ENCODE results near the gene COL2A1. TPM values are rescaled to one million over a fixed set of nuclear protein-coding genes. Genes with fewer than 3 reads are reported as not detected.

COL2A1 gene
- total RNA-seq, 4 donors from 2014 or later, result 0.16 to 4.2 (median 1.9) TPM

DNA sequence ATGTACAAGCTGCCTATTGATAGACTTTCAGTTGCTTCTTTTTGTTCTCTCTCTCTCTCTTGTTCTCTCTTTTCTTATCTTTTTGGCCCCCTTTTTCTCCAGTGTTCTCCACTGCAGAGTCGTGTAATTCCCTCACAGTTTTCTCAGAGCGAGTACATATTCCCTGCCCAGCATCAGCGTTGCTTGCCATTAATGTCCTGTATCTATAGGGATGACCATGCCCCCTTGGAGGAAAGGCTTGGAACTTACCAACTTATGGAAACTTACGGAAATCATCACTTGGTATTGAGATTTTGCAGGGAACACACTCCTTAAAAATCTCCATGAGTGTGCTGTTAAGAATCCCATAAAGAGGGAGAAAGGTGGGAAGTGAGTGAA lies 14.3 kb upstream of the COL2A1 start:
- in situ Hi-C loops (cut with MboI; ENCODE audit: low pct_ligation_motif_present in 1 of 4, low pct_unique_long_range_greater_than_20kb in 1 of 4, low sequenced_read_pairs in 3 of 4), result no loop called here
- WGBS, 2 donors (ENCODE audit: low coverage in 1 of 2), result 75 to 88% methylated on average over 1 to 4 of the region's 4 CpGs

DNA sequence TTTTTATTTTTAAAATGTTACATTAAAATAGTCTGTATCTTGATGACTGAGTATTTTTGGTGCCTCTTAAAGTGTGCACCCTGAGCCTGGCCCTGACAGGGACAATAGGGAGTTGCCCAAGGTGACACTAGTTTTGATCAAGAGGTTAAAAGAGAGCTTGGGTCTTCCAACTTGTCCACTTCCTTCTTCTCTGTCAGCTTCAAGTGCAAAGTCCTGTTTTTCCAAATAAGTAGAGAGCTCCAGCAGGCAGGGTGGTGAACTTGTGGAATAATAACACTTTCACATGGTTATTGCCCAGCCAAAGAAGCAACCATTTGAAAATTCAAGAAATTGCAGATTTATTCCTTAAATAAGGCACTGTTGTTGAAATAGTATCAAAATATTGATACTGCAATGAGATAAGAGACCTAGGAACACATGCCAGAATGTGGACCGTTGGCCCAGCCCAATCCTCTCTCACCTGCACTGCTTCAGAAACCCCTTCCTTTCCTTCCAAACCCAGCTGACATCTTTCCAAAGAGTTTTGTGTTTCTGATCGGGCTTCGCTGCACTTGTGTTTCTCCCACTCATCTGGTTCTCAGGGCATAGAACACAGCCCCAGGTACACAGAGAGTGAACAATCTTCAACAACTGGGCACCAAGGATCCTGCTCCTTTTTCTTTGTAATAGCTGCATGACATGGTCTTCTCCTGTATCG lies 13.8 kb upstream of the COL2A1 start:
- TF ChIP-seq POLR2AphosphoS5 (IDR thresholded peaks at IDR 0.05) (no peak), POLR2A (IDR thresholded peaks at IDR 0.05) (no peak), EP300 (IDR thresholded peaks at IDR 0.05; ENCODE audit: low read depth) (no peak)
- TF ChIP-seq, protein P1, sequence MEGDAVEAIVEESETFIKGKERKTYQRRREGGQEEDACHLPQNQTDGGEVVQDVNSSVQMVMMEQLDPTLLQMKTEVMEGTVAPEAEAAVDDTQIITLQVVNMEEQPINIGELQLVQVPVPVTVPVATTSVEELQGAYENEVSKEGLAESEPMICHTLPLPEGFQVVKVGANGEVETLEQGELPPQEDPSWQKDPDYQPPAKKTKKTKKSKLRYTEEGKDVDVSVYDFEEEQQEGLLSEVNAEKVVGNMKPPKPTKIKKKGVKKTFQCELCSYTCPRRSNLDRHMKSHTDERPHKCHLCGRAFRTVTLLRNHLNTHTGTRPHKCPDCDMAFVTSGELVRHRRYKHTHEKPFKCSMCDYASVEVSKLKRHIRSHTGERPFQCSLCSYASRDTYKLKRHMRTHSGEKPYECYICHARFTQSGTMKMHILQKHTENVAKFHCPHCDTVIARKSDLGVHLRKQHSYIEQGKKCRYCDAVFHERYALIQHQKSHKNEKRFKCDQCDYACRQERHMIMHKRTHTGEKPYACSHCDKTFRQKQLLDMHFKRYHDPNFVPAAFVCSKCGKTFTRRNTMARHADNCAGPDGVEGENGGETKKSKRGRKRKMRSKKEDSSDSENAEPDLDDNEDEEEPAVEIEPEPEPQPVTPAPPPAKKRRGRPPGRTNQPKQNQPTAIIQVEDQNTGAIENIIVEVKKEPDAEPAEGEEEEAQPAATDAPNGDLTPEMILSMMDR (IDR thresholded peaks at IDR 0.05), result no peak
- WGBS, 2 donors (ENCODE audit: low coverage in 1 of 2), result 53 to 66% methylated on average over 4 of the region's 4 CpGs
- H3K36me3 ChIP-seq, result no peaks in the 10 kb centered on the region
- H3K4me3 ChIP-seq, result no peak overlapping the region
- H3K27me3 ChIP-seq, result peaks cover 8% of the 10 kb centered on the region
- H3K27ac ChIP-seq, result no peak overlapping the region
- peaks cover 0 to 22% (median 10%) of the 10 kb centered on the region in 4 donors for H3K4me1 ChIP-seq
- no peaks in the 10 kb centered on the region for H3K9me3 ChIP-seq
- in situ Hi-C loops (cut with MboI; ENCODE audit: low pct_ligation_motif_present in 1 of 4, low pct_unique_long_range_greater_than_20kb in 1 of 4, low sequenced_read_pairs in 3 of 4), result no loop called here
- intact Hi-C loops (cut with DNase I; ENCODE audit: low total_unique reads), result no loop called here
- no peak for DNase-seq

More for the DNA sequence above, 14.3 kb upstream of the COL2A1 start:
- no peak for DNase-seq
- no peak for TF ChIP-seq EP300 (IDR thresholded peaks at IDR 0.05; ENCODE audit: low read depth)
- TF ChIP-seq POLR2AphosphoS5 (IDR thresholded peaks at IDR 0.05), result no peak
- TF ChIP-seq, protein P1 (IDR thresholded peaks at IDR 0.05), result no peak
- no peak for TF ChIP-seq POLR2A (IDR thresholded peaks at IDR 0.05)
- Histone ChIP-seq H3K4me3 (no peak overlapping the region), H3K27me3 (peaks cover 8% of the 10 kb centered on the region), H3K36me3 (no peaks in the 10 kb centered on the region), H3K27ac (no peak overlapping the region), H3K9me3 (no peaks in the 10 kb centered on the region), H3K4me1 (peaks cover 0 to 25% (median 10%) of the 10 kb centered on the region in 4 donors)
- intact Hi-C loops (cut with DNase I; ENCODE audit: low total_unique reads), result no loop called here

DNA sequence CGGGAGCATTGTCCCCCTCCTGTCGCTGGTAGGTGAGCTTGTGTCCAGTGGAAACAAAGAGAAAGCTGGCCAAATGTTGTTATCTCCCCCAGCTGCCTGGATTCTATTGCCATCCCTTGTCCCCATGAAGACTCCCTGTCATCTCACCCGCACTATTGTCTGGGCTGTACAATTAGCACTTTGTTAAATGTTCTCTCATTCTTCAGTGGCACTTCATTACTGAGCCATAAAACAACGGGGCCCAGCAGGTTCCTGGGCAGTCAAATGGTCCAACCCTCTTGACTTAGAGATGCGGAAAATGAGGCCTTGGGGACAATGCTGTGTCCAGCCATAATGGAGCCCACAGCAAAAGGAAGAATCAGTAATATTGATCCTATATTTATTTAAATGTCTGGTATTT lies 13.2 kb upstream of the COL2A1 start:
- 0 to 67% methylated on average over 1 to 5 of the region's 5 CpGs for WGBS, 2 donors (ENCODE audit: low coverage in 1 of 2)
- Histone ChIP-seq H3K36me3 (no peaks in the 10 kb centered on the region), H3K27ac (no peak overlapping the region), H3K4me3 (no peak overlapping the region), H3K9me3 (no peaks in the 10 kb centered on the region), H3K4me1 (peaks cover 0 to 18% (median 8%) of the 10 kb centered on the region in 4 donors), H3K27me3 (peaks cover 8% of the 10 kb centered on the region)
- TF ChIP-seq POLR2AphosphoS5 (IDR thresholded peaks at IDR 0.05) (no peak), EP300 (IDR thresholded peaks at IDR 0.05; ENCODE audit: low read depth) (no peak), POLR2A (IDR thresholded peaks at IDR 0.05) (no peak)
- TF ChIP-seq, protein P1 (IDR thresholded peaks at IDR 0.05), result no peak
- no peak for DNase-seq
- in situ Hi-C loops (cut with MboI; ENCODE audit: low pct_ligation_motif_present in 1 of 4, low pct_unique_long_range_greater_than_20kb in 1 of 4, low sequenced_read_pairs in 3 of 4), result no loop called here
- intact Hi-C loops (cut with DNase I; ENCODE audit: low total_unique reads), result no loop called here

DNA sequence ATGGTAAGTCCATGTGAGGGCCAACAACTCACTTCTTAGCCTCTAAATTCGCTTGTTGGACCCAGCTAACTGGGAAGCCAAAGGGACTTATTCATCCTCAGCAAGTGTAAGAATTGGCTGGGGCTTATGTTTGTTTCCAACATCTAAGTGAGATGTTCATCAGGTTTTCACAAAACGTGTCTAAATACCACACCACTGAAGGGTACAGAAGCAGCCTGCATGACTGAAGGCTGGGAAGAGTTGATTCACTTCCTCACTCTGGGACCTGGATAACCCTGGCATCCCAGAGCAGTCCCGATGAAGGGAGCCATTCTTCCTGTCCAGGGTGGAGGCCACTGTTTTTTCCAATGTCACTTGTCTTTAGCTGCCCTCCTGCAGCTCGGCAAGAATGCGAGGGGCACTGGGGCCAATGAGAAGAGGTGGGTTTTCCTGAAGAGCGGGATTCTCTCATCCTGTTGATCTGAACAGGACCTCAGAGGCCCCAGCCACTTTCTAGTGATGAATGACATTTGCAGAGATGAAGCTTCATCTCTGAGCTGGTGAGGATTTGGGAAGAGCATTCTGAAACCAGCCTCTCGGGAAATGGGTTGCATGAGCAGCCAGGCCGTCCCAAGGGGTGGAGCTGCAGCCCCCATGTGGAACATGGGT lies 12.2 kb upstream of the COL2A1 start:
- TF ChIP-seq EP300 (IDR thresholded peaks at IDR 0.05; ENCODE audit: low read depth) (no peak), POLR2AphosphoS5 (IDR thresholded peaks at IDR 0.05) (no peak), POLR2A (IDR thresholded peaks at IDR 0.05) (no peak)
- TF ChIP-seq, protein P1 (IDR thresholded peaks at IDR 0.05), result no peak
- Histone ChIP-seq H3K27ac (no peak overlapping the region), H3K4me3 (no peak overlapping the region), H3K4me1 (peaks cover 0 to 9% (median 4%) of the 10 kb centered on the region in 4 donors), H3K9me3 (no peaks in the 10 kb centered on the region), H3K27me3 (peaks cover under 1% of the 10 kb centered on the region), H3K36me3 (no peaks in the 10 kb centered on the region)
- in situ Hi-C loops (cut with MboI; ENCODE audit: low pct_ligation_motif_present in 1 of 4, low pct_unique_long_range_greater_than_20kb in 1 of 4, low sequenced_read_pairs in 3 of 4) (no loop called here), intact Hi-C loops (cut with DNase I; ENCODE audit: low total_unique reads) (no loop called here)
- DNase-seq, result no peak
- WGBS, 2 donors (ENCODE audit: low coverage in 1 of 2), result 71 to 74% methylated on average over 1 to 8 of the region's 8 CpGs

Measured in transverse colon (tissue), 4 donors.